HG03196 (cell line): ENCODE data around the gene CCL16.
"Not testable (repeated sequence)": the region's sequence is repeated elsewhere in the genome, so short reads cannot be mapped to it uniquely, and the experiment has no call there.

Experiments
- ATAC-seq: cut with Tn5 transposase; IDR thresholded peaks from one replicate; pipeline ENCODE4 v1.9.1; 2021; ENCODE audit not compliant: unreplicated experiment

CCL16 gene

DNA sequence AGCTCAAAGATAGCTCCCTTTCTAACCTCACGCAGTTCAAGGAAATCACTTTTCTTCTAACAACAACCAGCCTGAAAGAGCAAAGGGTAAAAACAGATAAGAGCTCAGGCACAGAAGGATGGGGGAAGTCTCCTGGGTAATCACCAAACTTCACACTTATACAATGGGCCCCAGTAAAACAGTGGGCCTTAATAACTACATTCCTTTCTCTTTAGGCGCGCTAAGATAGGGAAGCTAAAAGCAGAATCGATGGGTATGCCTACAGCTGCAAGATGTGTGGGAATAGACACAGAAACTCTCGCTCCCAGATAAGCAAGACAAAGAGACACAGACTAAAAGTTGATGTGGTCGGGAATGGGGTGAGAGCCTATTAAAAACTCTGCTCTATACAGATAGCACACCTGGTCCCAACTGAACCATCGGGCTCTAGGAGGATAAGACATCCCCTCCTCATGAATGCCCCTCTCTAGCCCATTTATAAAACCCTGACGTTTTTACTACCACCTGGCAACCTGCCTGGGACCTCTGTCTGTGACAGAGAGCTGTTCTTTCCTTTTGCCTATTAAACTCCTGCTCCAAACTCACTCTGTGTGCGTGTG is 38.6 kb downstream of the CCL16 start:
- ATAC-seq, result no peak

DNA sequence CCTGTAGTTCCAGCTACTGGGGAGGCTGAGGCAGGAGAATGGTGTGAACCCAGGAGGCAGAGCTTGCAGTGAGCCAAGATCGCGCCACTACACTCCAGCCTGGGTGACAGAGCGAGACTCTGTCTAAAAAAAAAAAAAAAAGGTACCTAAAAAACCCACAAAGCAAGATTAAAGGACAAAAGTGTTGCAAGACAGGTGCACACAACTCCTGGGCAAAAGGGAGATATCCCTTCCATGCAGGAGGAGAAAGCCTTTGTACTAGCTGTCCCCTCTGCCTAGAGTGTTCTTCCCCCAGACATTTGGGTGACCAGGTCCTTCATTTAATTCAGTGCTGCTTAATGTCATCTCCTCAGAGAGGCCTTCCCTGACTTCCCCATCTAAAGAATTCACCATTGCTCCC is 42.8 kb downstream of the CCL16 start:
- ATAC-seq, result not testable (repeated sequence)

DNA sequence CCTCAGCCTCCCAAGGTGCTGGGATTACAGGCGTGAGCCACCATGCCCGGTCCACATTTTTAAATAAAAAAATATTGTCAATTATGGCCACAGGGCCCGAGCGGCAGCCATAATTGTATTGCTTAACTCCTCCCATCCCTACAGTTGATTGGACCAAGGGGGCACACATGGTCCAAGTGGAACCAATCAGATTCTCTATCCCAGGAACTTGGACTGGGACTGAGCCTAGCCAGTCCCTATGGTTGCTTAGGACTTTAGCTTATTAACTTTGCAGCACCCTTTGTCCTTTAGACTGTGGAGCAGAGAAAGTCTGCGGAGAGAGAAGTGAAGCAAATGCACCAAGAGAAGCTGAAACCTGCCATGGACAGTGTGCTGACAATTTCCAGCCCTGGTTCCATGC is 45.2 kb downstream of the CCL16 start:
- no peak for ATAC-seq

DNA sequence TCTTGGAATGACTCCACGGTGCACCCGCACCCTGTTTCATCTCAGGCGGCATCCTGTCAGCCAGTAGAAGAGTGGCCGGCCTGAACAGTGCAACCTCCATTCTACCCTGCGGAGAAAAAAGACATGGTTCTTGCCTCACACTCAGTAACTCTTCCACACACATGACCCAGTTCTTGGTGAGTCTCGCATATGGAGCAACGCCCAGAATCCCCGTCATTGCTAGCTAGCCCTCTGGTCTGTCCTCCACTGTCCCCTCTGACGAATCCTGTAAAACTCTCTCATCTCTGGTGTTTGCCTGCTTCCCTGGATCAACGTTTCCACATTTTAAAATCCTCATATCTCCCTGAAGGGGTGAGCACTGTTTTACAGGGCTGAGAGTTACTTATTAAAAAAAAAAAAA is 46.5 kb downstream of the CCL16 start:
- ATAC-seq, result no peak

DNA sequence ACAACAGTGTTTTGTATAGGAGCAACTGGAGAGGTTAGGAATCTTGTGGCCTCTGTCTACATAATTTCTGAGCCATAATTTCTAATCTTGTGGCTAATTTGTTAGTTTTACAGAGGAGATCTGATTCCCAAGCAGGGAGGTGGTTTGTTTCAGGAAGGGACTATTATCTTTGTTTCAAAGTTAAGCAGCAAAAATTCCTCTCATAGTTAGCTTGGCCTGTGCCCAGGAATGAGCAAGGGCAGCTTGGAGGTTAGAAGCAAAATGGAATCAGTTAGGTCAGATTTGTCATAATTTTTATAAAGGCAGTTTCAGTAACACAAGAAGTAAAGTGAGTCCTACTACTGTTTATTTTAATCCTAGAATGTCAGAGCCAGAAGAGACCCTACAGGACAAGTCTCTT is 48.7 kb downstream of the CCL16 start:
- ATAC-seq, result no peak

DNA sequence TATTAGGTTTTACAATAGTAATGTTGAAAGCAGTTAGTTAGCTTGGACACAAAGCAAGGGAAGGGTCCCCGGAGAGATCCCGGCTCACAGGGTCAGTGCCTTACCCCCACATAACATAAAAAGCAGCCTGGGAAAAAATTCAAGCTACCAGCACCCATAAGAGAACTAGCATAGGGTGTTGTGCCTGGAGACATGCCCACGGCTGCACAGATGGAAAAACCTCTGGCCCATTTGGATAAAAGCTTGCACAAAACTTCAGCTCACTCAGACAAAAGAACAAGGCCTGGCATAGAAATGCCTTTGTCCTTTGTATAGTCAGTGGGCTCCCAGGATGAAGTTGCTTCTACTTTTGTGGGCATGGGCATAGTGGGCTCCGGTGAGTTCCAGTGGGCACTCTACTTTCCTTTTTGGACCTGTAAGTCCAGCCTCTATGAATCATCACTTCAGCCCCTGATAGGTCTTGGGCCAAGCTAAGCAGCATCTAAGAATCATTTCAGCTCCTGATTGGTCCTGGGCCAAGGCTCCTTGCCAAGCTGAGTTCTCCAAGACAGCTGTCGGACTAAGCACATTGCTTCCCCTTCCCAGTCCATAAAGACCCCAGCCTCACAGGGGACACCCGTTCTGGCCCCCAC is 49.4 kb downstream of the CCL16 start:
- no peak for ATAC-seq

DNA sequence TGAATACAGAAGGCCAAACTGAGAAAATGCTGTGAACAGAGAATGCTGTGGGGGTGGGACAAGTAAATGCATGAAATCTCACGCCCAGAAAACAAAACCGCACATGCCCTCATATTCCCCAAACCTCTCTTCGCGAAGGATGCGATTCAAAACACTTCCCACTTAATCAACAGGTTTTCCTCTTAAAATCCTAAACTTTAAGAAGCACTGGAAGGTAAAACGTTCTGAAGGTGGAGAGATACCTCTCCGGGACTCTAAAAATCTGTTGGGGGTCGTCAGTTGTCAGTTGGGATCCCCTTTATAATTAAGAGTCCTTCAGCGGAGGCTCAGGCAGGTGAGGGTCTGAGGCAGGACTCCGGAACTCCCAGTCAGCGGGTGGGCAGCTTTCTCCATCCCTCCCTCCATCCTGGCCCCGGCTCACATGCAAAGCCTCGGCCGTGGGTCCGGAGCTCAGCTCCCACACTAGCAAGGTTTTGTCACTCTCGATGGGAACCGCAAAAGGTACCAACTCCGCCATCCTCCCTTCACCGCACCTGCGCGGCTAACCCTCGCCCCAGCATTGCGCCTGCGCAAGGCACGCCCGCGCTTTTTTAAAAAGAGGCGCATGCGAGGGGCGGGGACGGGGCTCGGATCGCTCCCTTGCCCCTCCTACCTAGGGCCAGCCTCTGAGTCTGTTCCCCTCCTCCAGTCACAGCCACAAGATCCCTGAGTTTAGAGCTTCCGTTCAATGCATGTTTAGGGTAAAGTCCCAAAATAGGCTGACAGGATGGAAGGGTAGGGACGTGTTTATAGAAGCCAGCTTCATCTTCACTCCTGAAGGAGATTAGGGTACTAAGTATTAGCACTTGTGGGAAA is 50.9 kb downstream of the CCL16 start, which contains the start of gene RDM1:
TSS of gene RDM1 (minus strand) at position 563 of the 855 bp plus-strand sequence. CDS start at position 517, 46 bp downstream.
- ATAC-seq, result peak; percentile 67

DNA sequence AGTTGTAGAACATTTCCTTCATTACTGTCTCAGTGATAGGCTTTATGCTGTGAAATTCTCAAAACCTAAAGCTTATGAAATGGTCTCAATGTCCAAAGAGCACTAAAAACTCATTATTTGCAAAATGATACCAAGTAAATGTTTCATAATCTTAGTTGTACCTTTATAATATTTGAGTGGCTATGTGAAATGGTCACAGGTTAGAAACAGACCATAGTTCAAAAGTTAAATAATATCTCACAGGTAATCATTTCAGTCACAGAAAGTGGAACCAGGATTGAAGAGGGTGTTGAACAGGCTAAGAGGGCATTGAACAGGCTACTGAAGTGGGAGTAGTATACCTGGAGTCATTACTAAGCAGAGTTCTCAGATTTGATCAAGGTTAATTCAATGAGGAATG is 53.6 kb downstream of the CCL16 start:
- ATAC-seq, result no peak
